Fibroblast of mammary gland (primary cell): ENCODE data around the gene CRNKL1.
A peak's percentile ranks its signal among the peaks of the same experiment; 100 is the strongest.

ENCODE experiments used
- DNase-seq: peaks from one replicate; pipeline ENCODE4 v3.0.0-alpha.2; 2010; ENCODE audit warnings: low read depth
- H3K4me3 ChIP-seq: 2 replicates; pipeline ENCODE4 v1.5.1; 2011; ENCODE audit warnings: low read depth, mild to moderate bottlenecking, low read length, moderate library complexity; ENCODE audit not compliant: control insufficient read depth
- CTCF ChIP-seq: conservative IDR thresholded peaks from 2 replicates; pipeline ENCODE4 v1.5.1; 2011; ENCODE audit warnings: low read depth, low read length, inconsistent platforms; ENCODE audit not compliant: control insufficient read depth, insufficient read depth

CRNKL1 gene

DNA sequence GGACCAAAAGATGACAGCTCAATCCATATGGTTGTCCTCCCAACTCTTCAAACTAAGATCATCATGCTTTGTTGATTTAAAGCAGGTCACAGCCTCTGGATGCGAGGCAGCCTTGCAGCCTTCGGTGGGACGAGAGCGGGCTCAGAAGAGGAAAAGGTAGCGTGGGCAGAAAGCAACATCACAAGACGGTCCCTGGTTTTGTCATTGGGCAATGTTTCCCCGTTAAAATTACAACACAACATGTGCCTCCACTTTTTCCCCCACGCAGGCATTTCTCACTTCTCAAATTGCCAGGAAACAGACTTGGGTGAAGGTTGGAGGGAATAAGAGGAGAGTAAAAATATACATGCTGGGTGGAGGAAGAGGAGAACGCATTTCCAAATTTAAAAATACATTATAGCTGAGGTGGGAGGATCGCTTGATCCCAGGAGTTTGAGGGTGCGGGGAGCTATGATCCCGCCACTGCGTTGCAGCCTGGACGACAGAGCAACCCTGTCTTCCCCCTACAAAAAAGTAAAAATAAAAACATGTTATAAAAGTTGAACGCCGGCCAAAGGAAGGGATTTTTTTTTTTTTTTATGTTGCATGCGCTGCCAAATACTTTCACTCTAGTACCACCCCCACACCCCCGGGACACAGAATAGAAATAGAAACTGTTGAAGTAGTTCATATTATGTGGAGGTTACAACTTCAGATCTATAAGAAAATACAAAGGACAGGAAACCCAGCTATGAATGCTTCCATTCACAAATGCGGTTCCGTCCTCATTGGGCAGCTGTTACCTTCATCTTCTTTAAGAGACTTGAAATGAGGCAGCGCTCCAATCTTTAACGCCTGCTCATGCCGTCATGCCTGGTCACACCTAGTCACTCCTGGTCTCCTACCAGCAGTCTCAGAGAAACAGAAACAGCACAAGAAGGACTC is 49.0 kb downstream of the CRNKL1 start:
- TF ChIP-seq CTCF: no peak
- DNase-seq: peak; percentile 75
- H3K4me3 ChIP-seq: no peak overlapping the region

DNA sequence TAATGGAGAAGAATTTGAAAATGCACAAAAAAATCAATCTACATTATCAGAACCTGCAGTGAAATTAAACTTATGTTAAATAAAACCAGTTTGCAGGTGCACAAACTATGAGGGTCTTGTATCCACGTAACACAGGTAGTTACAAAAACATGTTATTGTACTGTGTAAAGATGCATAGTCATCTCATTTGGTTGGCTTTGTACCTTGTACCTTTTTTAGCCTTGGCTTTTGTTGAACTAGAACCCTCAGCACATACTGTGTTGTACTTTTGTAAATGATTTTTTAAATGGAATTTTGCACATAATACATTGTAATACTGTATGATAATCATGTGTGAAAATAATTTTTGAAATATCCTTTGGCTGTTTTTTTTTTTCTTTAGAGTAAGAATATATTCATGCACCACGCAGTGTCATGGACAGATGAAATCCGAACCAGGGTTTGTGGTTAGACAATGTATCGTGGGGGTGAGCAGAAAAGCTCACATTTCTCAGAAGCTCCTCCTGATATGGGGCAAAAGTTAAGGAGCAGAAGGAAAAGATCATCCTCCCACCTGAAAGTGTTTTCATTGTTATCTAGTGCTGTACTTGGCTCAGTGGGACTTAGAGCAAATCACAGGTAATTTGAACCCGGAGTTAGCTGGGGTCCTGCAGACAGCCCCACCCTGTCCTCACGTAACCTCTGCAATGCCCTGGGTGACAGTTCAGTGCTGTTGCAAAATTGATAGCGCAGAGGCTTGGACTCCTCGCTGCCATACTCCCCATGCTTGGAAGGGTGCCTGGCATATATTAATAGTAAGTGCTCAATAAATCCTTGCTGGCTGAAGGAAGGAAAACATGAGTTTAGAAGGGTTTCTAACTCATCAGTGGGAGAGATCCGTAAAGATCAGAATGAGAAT is 49.9 kb downstream of the CRNKL1 start:
- DNase-seq: peak; percentile 70
- TF ChIP-seq CTCF: no peak
- H3K4me3 ChIP-seq: no peak overlapping the region

GRCh38 chr20:20000211-20000968 is 51.9 kb downstream of the CRNKL1 start:
- no peak for TF ChIP-seq CTCF
- DNase-seq: no peak
- no peak overlapping the region for H3K4me3 ChIP-seq

DNA sequence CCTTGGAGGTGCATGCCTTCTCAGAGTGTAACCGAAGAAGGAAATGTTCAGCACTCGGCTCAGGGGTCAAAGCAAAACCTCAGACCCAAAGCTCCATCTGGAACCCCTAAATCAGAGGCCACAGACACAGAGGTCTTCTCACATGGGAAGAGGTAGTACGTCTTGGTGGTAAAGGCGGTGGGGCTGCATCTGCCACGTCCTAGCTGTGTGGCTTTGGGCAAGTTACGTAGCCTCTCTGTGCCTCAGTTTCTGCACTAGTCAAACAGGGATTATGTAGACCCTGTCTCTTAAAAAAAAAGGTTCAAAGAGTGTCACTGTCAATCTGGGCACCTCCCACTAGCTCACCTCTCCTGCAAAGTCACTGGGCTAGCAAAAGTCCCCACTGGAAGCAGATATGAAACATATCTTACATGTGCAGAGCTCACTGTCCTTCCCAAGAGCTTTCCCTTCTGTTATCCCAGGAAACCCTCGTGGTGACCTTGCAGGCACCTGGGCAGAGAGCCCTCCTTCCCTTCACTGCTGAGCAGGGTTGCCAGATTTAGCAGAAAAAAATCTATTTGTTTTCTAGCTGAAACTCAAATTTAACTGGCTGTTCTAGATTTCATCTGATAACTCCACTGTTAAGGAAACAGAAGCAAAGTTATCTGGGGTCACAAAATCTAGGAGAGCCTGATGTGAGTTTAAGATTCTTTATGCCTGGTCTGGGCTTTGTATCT is 53.1 kb downstream of the CRNKL1 start:
- DNase-seq: no peak

GRCh38 chr20:19996917-19997316 is 55.3 kb downstream of the CRNKL1 start:
- no peak overlapping the region for H3K4me3 ChIP-seq
- DNase-seq: no peak
- no peak for TF ChIP-seq CTCF

More for the DNA sequence above, 53.1 kb downstream of the CRNKL1 start:
- no peak overlapping the region for H3K4me3 ChIP-seq
- TF ChIP-seq CTCF: no peak

GRCh38 chr20:19996222-19996621 is 56.0 kb downstream of the CRNKL1 start:
- TF ChIP-seq CTCF: no peak
- H3K4me3 ChIP-seq: no peak overlapping the region
- DNase-seq: no peak
